GM18870 (cell line): ENCODE results near the gene CAPN10.

Experiments
- ATAC-seq: cut with Tn5 transposase; IDR thresholded peaks from one replicate; pipeline ENCODE4 v1.9.1; 2021; ENCODE audit warnings: moderate library complexity; ENCODE audit not compliant: unreplicated experiment

CAPN10 gene

GRCh38 chr2:240588006-240588655, 1.6 kb downstream of the CAPN10 start:
- no peak for ATAC-seq

- no peak for ATAC-seq
Observed at GRCh38 chr2:240588669-240589068, 2.1 kb downstream of the CAPN10 start.

GRCh38 chr2:240589375-240589774, 2.8 kb downstream of the CAPN10 start:
- no peak for ATAC-seq

- ATAC-seq = no peak
Observed at GRCh38 chr2:240589850-240590525, 3.5 kb downstream of the CAPN10 start.

GRCh38 chr2:240590681-240591111, 4.2 kb downstream of the CAPN10 start:
- ATAC-seq = no peak

- no peak for ATAC-seq
Observed at GRCh38 chr2:240591226-240591625, 4.7 kb downstream of the CAPN10 start.

- ATAC-seq = no peak
Observed at GRCh38 chr2:240591784-240592183, 5.2 kb downstream of the CAPN10 start.

GRCh38 chr2:240593026-240593702, 6.6 kb downstream of the CAPN10 start:
- no peak for ATAC-seq

GRCh38 chr2:240593703-240594451, 7.3 kb downstream of the CAPN10 start:
- ATAC-seq = no peak

- no peak for ATAC-seq
Observed at GRCh38 chr2:240594511-240595380, 8.2 kb downstream of the CAPN10 start.

- no peak for ATAC-seq
Observed at GRCh38 chr2:240595381-240596079, 9.0 kb downstream of the CAPN10 start.

GRCh38 chr2:240596080-240596460, 9.5 kb downstream of the CAPN10 start:
- no peak for ATAC-seq

GRCh38 chr2:240596491-240596931, 10.0 kb downstream of the CAPN10 start:
- no peak for ATAC-seq

GRCh38 chr2:240597054-240597418, 10.5 kb downstream of the CAPN10 start:
- ATAC-seq = no peak

GRCh38 chr2:240597419-240598181, 11.1 kb downstream of the CAPN10 start:
- ATAC-seq = no peak

- no peak for ATAC-seq
Observed at GRCh38 chr2:240598311-240598911, 11.9 kb downstream of the CAPN10 start.

GRCh38 chr2:240599141-240599583, 12.6 kb downstream of the CAPN10 start:
- ATAC-seq = no peak

- no peak for ATAC-seq
Observed at GRCh38 chr2:240600451-240600961, 14.0 kb downstream of the CAPN10 start.
